GM08714 (cell line): ENCODE results near the gene OR1S2.
"Not testable (repeated sequence)": the region's sequence is repeated elsewhere in the genome, so short reads cannot be mapped to it uniquely, and the experiment has no call there.

Experiments
- H3K4me3 ChIP-seq: fragments of 200-500 bp; sonication (Bioruptor generic); 2 replicates; pipeline ENCODE4 v1.5.1; 2014; ENCODE audit warnings: mild to moderate bottlenecking, low read length, inconsistent platforms
- ZNF274 ChIP-seq: IDR thresholded peaks from 2 replicates; pipeline ENCODE4 v1.6.1; 2012; ENCODE audit warnings: mild to moderate bottlenecking, low read depth, low read length

Gene OR1S2, protein sequence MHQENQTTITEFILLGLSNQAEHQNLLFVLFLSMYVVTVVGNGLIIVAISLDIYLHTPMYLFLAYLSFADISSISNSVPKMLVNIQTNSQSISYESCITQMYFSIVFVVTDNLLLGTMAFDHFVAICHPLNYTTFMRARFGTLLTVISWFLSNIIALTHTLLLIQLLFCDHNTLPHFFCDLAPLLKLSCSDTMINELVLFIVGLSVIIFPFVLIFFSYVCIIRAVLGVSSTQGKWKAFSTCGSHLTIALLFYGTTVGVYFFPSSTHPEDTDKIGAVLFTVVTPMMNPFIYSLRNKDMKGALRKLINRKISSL

DNA sequence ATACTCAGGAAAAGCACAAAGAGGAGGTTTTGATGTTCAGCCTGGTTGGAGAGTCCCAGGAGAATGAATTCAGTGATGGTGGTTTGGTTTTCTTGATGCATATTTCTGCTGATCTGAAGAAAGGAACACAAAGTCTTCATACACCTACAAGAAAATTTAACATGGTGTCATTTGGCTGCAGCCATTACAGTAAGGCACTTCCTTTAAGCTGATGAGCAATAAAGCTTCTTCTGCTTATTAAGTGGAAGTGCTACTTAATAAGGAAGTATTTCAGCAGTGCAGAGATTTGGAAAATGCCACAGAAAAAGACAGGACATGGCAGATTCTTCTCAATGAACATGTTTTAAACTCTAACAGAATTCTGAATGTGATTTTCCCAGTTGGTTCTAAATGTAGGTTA lies at the start of gene OR1S2:
Gene OR1S2, minus strand, starts transcription at position 101 of the 400 bp plus-strand sequence. Its CDS starts 0 bp downstream, at position 101.
- no peak within 1 kb of the TSS for H3K4me3 ChIP-seq
- TF ChIP-seq ZNF274 = no peak

DNA sequence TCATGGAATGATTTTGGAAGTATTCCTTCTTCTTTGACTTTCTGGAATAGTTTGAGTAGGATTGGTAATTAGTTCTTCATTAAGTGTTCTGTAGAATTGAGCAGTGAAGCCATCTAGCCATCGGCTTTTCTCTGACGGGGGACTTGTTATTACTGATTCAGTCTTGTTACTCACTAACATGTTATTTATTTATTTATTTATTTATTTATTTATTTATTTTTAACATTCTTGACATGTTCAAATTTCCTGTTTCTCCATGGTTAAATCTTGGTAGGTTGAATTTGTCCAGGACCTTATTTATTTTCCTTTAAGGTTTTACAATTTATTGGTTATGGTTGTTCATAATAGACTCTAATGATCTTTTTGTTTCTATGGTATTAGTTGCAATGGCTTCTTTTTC lies 40.0 kb upstream of the OR1S2 start:
- no peak for TF ChIP-seq ZNF274
- no peak overlapping the region for H3K4me3 ChIP-seq

DNA sequence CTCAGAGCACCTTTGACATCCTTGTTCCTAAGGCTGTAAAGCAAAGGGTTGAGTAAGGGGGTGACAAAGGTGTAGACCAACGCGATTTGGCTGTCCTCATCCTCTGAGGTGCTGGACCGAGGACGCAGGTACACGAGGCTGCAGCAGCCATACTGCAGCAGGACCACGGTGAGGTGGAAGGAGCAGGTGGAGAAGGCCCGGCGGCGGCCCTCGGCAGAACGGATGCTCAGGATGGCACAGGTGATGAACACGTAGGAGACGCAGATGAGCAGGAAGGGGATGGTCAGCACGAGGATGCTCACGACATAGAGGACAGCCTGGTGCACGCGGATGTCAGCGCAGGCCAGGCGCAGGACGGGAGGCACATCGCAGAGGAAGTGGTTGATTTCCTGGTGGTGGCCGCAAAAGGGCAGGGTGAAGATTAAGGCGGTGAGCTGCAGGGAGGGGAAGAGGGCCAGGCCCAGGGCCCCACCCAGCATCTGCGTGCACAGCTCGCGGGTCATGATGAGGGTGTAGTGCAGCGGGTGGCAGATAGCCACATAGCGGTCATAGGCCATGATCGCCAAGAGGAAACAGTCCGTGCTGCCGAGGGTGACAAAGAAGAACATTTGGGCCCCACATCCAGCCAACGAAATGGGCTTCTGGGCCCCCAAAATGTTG lies 24.1 kb upstream of the OR1S2 start:
- no peak overlapping the region for H3K4me3 ChIP-seq
- no peak for TF ChIP-seq ZNF274

DNA sequence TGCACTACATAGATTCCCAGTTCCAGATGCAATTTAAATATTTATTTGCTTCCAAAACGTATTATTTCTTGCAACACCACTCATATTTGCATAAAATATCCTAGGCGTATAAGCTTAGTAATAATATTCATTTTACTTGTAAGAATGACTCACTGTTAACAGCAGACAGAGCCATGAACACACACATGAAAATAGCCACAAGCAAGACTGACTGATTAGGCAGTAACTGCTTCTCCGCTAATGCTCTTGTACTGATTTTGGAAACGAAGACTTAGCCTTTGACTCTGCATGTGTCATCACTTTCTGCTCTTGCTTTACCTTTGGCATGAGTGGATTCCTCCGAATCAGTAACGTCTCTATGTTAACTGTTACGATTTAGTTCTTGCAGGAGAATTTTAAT lies 18.8 kb upstream of the OR1S2 start:
- no peak overlapping the region for H3K4me3 ChIP-seq
- no peak for TF ChIP-seq ZNF274

DNA sequence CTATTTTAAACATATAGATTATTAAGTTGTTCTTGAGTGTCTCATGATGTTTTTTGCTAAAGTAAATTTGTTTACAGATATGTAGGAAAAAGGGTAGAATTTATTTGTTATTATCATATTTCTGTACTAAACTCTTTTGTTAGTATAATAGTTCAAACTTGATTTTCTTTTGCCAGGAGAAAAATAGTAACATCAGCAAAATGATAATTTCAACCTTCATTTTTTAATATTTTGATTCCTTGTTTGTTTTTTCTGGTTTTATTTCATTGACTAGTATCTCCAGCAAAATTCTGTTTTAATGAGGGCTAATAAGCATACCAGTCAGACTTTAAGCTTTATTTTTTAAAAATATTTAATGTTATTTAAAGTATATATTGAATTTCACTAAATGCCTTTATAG lies 12.5 kb upstream of the OR1S2 start:
- TF ChIP-seq ZNF274 = no peak
- H3K4me3 ChIP-seq = no peak overlapping the region

DNA sequence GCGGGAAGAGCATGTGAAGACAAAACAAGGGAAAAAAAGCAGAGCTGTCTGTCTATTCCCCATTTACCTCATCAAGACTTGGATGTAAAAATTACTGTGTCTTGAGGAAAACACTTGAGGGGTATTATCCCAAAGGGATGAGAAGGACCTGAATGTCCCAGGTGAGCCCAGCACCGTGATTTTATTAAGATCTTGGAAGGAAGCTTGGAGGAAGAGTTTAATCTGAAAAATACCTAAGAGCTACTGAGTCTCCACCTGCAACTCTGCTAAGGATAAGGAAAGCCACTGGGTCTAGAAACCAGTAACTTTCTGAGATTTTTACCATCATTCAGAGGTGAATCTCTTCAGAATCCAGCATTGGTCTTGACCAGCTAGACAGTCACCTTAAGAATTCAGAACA lies 8.5 kb upstream of the OR1S2 start, which contains the start of gene OR1S1:
Gene OR1S1, plus strand, starts transcription at position 301 of the 400 bp plus-strand sequence.
- not testable (repeated sequence) for H3K4me3 ChIP-seq

DNA sequence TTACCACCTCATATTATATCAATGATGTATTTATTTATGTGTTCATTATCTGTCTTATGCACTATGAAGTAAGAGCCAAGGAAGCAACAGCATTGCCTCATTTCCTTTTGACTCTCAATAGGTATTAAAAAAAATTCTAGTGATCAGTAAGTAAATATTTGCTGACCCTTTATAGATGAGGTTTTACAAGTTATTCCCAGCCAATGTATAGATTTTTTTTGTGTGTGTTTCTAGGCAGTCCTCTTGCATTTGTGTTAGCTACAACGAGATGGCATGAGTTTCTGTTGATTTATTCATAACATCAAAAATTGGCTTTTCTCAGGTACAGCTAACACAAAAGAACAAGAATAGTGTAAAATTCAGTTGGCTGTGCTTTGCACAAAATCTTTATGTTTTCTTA lies 4.7 kb downstream of the OR1S2 start:
- no peak for TF ChIP-seq ZNF274
- no peak overlapping the region for H3K4me3 ChIP-seq

DNA sequence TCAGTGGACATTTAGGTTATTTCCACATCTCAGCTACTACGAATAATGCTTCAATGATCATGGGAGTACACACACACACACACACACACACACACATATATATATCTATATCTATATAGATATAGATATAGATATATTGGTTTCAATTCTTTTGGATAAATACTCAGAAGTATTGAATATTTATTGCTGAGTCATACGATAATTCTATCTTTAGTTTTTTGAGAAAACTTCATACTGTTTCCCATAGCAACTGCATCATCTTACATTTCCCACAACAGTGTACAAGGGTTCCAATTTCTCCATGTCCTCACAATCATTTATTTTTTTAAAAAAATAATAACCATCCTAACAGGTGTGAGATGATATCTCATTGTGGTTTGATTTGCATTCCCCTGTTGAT lies 8.0 kb downstream of the OR1S2 start:
- no peak overlapping the region for H3K4me3 ChIP-seq
- no peak for TF ChIP-seq ZNF274

DNA sequence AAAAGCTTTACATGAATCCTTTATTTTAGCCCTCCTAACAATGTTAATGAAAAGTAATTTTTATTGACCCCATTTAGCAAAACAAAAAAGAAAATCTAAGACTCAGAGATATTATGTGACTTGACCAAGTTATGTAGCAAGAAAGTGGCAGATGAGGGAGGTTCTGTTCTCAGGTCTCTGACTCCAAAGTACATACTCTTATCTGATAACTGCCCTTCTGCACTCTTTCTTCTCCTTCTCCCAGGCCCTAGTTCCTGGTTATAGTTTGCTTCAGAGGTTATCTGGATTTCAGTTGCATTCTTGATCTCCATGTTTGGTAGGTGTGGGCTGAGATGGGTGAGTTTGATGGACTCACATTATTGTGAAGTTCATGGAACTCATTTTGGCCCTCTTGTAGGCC lies 10.6 kb downstream of the OR1S2 start:
- TF ChIP-seq ZNF274 = no peak
- no peak overlapping the region for H3K4me3 ChIP-seq

DNA sequence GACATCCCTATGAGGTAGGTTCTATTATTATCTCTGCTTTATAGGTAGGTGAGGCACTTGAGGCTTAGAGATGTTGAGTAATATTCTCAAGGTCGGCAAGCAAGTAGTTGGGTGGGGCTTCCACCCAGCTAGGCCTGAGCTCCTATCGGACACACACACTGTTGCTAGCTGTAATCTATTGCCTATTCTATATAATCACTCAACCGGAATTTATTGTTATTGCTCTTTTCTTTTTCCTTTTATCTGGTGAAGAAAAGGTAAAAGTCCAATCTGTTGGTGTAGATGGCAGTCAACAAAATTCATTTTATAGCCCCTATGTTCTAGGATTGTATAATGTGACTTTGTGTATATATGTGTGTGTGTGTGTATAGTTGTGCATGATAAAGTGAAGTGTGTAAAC lies 11.7 kb downstream of the OR1S2 start:
- TF ChIP-seq ZNF274 = no peak
- no peak overlapping the region for H3K4me3 ChIP-seq

DNA sequence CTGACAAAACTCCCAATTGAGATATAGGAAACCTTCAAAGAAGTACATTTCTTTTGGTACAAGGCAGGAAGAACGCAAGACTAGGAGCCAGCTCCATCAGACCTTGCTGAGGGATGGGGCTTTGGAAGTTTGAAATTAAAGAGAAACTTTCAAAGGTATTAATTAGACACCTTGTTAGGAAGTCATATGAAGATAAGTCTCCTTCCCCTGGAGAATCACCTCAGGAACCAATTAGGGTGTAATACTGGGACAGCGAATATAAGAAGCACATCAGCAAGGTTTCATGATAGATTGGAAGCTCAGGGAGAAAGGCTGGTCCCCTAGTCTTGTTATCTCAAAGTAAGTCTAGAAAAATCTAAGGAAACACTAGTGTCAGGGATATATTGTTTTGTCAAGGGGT lies 15.2 kb downstream of the OR1S2 start, which contains the start of gene OR9Q2:
Gene OR9Q2, plus strand, starts transcription at position 301 of the 400 bp plus-strand sequence. CDS start 1,421 bp downstream, outside the sequence.
- no peak for TF ChIP-seq ZNF274
- H3K4me3 ChIP-seq = no peak within 1 kb of the TSS

DNA sequence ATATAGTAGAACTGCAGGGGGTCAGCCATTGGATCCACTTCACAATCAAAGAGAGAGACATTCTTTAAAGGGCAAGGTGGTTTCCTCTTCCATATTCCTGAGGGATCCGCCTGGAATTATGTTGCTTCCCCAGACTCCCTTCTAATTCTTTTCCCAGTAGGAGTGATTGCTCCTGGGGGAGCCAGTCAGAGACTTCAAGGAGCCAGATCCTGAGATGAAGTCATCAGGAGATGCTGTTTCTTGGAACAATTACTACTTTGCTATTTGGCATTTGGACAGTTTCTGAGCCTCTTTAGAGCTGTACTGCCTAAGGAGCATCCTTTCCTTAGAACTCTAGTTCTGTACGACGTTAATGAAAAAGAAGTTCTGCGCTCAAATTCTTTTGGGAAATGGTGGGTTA lies 17.0 kb downstream of the OR1S2 start:
- TF ChIP-seq ZNF274 = no peak

DNA sequence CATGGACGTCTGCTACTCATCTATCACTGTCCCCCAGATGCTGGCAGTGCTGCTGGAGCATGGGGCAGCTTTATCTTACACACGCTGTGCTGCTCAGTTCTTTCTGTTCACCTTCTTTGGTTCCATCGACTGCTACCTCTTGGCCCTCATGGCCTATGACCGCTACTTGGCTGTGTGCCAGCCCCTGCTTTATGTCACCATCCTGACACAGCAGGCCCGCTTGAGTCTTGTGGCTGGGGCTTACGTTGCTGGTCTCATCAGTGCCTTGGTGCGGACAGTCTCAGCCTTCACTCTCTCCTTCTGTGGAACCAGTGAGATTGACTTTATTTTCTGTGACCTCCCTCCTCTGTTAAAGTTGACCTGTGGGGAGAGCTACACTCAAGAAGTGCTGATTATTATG lies 24.3 kb downstream of the OR1S2 start:
- no peak overlapping the region for H3K4me3 ChIP-seq
- no peak for TF ChIP-seq ZNF274

More for the DNA sequence above, 17.0 kb downstream of the OR1S2 start:
- H3K4me3 ChIP-seq = no peak overlapping the region

DNA sequence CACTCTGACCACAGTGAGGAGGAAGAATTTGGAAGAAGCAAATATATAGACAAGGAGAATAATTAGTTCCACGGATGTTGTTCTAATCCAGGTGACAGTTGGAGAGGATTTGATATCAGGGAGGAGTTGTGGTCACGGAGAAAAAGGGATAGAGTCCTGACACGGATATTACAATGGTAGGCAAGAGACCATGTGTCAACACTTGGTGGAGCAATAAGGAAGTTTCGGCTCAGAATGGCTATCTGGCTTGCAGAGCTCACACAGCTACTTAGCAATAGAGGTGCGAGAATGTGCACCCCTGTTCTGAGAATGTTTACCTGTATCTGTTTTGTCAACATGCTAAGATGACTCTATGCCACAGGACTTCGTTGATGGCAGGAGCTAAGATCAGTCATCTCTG lies 25.5 kb downstream of the OR1S2 start:
- no peak overlapping the region for H3K4me3 ChIP-seq
- TF ChIP-seq ZNF274 = no peak

DNA sequence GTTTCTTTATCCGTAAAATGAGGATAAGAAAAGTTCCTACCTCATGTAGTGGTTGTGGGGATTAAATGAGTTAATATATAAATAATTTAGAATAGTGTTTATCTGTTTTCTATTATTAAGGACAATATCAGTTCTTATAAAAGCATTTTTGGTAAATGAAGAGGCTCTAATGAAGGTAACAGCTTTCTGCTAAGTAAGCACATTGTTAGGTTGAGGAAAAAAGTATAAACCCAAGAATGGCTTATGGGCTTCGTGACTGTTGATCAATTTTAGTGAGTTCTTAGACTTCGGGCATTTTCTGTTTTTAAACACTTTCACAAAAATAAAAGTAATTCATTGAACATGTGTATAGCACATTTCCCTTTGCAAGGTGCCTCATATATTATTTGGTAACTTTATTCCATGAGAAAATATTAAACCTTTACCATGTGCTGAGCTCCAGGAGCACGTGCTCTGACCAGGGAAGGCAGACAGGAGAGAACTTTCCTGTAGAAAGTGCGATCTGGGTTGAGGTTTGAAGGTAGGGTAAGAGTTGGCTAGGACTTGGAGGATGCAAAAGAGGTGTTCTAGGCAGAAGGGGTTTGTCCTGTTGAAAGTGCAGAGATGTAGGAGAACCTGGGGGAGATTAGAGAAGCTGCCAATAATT lies 26.4 kb downstream of the OR1S2 start:
- TF ChIP-seq ZNF274 = no peak
- H3K4me3 ChIP-seq = no peak overlapping the region
